ENCODE data around the gene FAM180A.

GRCh38 chr7:135769005-135769802 lies 20.6 kb upstream of the FAM180A start:
- no peak for TF ChIP-seq JUN (IDR thresholded peaks at IDR 0.05; ENCODE audit: low read depth, low read length)
- no peak for TF ChIP-seq EP300 (IDR thresholded peaks at IDR 0.05; ENCODE audit: borderline replicate concordance in 1 of 2, low read depth in 2 of 2, low read length in 2 of 2)
- no peak for TF ChIP-seq POLR2A (IDR thresholded peaks at IDR 0.05; ENCODE audit: control extremely low read depth in 1 of 2, low read depth in 2 of 2, low read length in 2 of 2)
- TF ChIP-seq SRF (IDR thresholded peaks at IDR 0.05; ENCODE audit: low read depth, low read length) = no peak
- TF ChIP-seq, protein P1, sequence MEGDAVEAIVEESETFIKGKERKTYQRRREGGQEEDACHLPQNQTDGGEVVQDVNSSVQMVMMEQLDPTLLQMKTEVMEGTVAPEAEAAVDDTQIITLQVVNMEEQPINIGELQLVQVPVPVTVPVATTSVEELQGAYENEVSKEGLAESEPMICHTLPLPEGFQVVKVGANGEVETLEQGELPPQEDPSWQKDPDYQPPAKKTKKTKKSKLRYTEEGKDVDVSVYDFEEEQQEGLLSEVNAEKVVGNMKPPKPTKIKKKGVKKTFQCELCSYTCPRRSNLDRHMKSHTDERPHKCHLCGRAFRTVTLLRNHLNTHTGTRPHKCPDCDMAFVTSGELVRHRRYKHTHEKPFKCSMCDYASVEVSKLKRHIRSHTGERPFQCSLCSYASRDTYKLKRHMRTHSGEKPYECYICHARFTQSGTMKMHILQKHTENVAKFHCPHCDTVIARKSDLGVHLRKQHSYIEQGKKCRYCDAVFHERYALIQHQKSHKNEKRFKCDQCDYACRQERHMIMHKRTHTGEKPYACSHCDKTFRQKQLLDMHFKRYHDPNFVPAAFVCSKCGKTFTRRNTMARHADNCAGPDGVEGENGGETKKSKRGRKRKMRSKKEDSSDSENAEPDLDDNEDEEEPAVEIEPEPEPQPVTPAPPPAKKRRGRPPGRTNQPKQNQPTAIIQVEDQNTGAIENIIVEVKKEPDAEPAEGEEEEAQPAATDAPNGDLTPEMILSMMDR (IDR thresholded peaks at IDR 0.05; ENCODE audit: control extremely low read depth in 1 of 3, insufficient read depth in 1 of 3, low read depth in 1 of 3, low read length in 3 of 3) = no peak
- no peak for TF ChIP-seq CHD2 (IDR thresholded peaks at IDR 0.05; ENCODE audit: low read length)
- no peak for TF ChIP-seq EZH2 (IDR thresholded peaks at IDR 0.05; ENCODE audit: low read depth, low read length, severe bottlenecking)
- TF ChIP-seq, protein P2, sequence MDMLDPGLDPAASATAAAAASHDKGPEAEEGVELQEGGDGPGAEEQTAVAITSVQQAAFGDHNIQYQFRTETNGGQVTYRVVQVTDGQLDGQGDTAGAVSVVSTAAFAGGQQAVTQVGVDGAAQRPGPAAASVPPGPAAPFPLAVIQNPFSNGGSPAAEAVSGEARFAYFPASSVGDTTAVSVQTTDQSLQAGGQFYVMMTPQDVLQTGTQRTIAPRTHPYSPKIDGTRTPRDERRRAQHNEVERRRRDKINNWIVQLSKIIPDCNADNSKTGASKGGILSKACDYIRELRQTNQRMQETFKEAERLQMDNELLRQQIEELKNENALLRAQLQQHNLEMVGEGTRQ (IDR thresholded peaks at IDR 0.05; ENCODE audit: low read length) = no peak
- TF ChIP-seq RFX5 (IDR thresholded peaks at IDR 0.05; ENCODE audit: borderline replicate concordance, low read depth, low read length) = no peak
- TF ChIP-seq SP1 (IDR thresholded peaks at IDR 0.05; ENCODE audit: low read depth, low read length) = no peak
- no peak for TF ChIP-seq CEBPB (IDR thresholded peaks at IDR 0.05; ENCODE audit: low read depth, low read length)
- TF ChIP-seq NRF1 (IDR thresholded peaks at IDR 0.05; ENCODE audit: low read depth, low read length) = no peak
